HCT116 (cell line): ENCODE results near the gene VIPR1. TPM values are rescaled to one million over a fixed set of nuclear protein-coding genes. Genes with fewer than 3 reads are reported as not detected.

Experiments
- ATAC-seq: fragments of 200-7000 bp; cut with Tn5 transposase; 2 replicates; pipeline ENCODE4 v1.9.1; 2020; ENCODE audit warnings: mild to moderate bottlenecking, moderate library complexity
- BruUV-seq: library from RNA; stranded (reverse); fragments of 400-500 nt; replicated peaks from 2 replicates; lab custom pipeline; 2021; lab: Mats Ljungman, UMichigan
- CTCF ChIA-PET: fragments of 300-600 bp; sonication (Branson Sonifier 250); formaldehyde crosslinking; loops from one replicate; lab custom pipeline; 2021; ENCODE audit warnings: antibody characterized with exemption; lab: Charles Lee
- POLR2A ChIA-PET: fragments of 300-600, 350-600 bp; sonication (Branson Sonifier 250); formaldehyde crosslinking; loops from one replicate; lab custom pipeline; 2021; ENCODE audit warnings: antibody characterized with exemption; lab: Charles Lee
- RAD21 ChIA-PET, 2 experiments: fragments of 300-600 bp; sonication (Branson Sonifier 250); formaldehyde crosslinking; loops; one replicate each; lab custom pipeline; 2023; ENCODE audit warnings: low total read pairs in 2 of 2; ENCODE audit not compliant: uncharacterized antibody in 2 of 2, unreplicated experiment in 2 of 2, low non-redundant PET in 1 of 2; lab: Charles Lee
- DNase-seq: peaks from one replicate; pipeline ENCODE4 v3.0.0-alpha.2; 2010; ENCODE audit warnings: low read depth, low spot score
- H2AFZ ChIP-seq: fragments of 200-600 bp; shearing (Covaris generic), sonication (generic); 2 replicates; pipeline ENCODE4 v1.6.1; 2017; ENCODE audit warnings: low read depth, mixed run types, mixed read lengths, antibody characterized with exemption, low read length; ENCODE audit not compliant: poor library complexity, severe bottlenecking
- H3K27ac ChIP-seq: 2 replicates; pipeline ENCODE4 v1.5.1; 2012; ENCODE audit warnings: low read depth, low read length
- H3K27me3 ChIP-seq: fragments of 200-600 bp; sonication (generic); 2 replicates; pipeline ENCODE4 v1.6.1; 2016; ENCODE audit warnings: mixed run types, low read length, mixed read lengths; ENCODE audit not compliant: insufficient read depth
- H3K36me3 ChIP-seq, 2 experiments: fragments of 200-500 bp in 1 of 2; fragments of 200-600 bp in 1 of 2; sonication (Bioruptor generic) in 1 of 2; sonication (generic) in 1 of 2; 2 replicates each; pipeline versions ENCODE4 v1.5.1 to v1.6.1; 2014 to 2016; ENCODE audit warnings: low read length in 2 of 2, inconsistent platforms in 1 of 2, mixed read lengths in 1 of 2, mixed run types in 1 of 2; ENCODE audit not compliant: insufficient read depth in 2 of 2, control insufficient read depth in 1 of 2
- H3K4me1 ChIP-seq, 2 experiments: fragments of 200-600 bp in 1 of 2; sonication (generic) in 1 of 2; 2 replicates each; pipeline versions ENCODE4 v1.5.1 to v1.6.1; 2012 to 2017; ENCODE audit warnings: low read length in 2 of 2, inconsistent platforms in 1 of 2, mild to moderate bottlenecking in 1 of 2, mixed read lengths in 1 of 2, mixed run types in 1 of 2, moderate library complexity in 1 of 2; ENCODE audit not compliant: insufficient read depth in 2 of 2, control insufficient read depth in 1 of 2
- H3K4me2 ChIP-seq: fragments of 200-600 bp; sonication (generic); 2 replicates; pipeline ENCODE4 v1.6.1; 2017; ENCODE audit warnings: mixed run types, low read length, mixed read lengths
- H3K4me3 ChIP-seq, 2 experiments: fragments of 200-600 bp in 1 of 2; sonication (generic) in 1 of 2; replicated peaks in 1 of 2; 2 replicates each; pipeline ENCODE4 v1.5.1; 2011 to 2016; ENCODE audit warnings: low read length in 2 of 2, control low read depth in 1 of 2, low read depth in 1 of 2, mild to moderate bottlenecking in 1 of 2, mixed read lengths in 1 of 2, mixed run types in 1 of 2
- H3K79me2 ChIP-seq: fragments of 200-600 bp; sonication (generic); 2 replicates; pipeline ENCODE4 v1.6.1; 2017; ENCODE audit warnings: mild to moderate bottlenecking, mixed run types, low read length, moderate library complexity, mixed read lengths; ENCODE audit not compliant: insufficient read depth
- H3K9ac ChIP-seq: fragments of 200-600 bp; sonication (generic); 2 replicates; pipeline ENCODE4 v1.6.1; 2016; ENCODE audit warnings: low read length, mixed read lengths
- H3K9me2 ChIP-seq: fragments of 200-600 bp; sonication (generic), shearing (Covaris generic); 2 replicates; pipeline ENCODE4 v1.6.1; 2017; ENCODE audit warnings: mixed run types, mild to moderate bottlenecking, moderate library complexity; ENCODE audit not compliant: insufficient read depth
- H3K9me3 ChIP-seq, 2 experiments: fragments of 200-500 bp in 1 of 2; fragments of 200-600 bp in 1 of 2; sonication (Bioruptor generic) in 1 of 2; sonication (generic) in 1 of 2; 2 replicates each; pipeline ENCODE4 v1.6.1; 2014 to 2017; ENCODE audit warnings: low read length in 2 of 2, mixed read lengths in 2 of 2, inconsistent platforms in 1 of 2, low read depth in 1 of 2, mild to moderate bottlenecking in 1 of 2, mixed run types in 1 of 2, moderate library complexity in 1 of 2; ENCODE audit not compliant: control insufficient read depth in 1 of 2, insufficient read depth in 1 of 2
- H4K20me1 ChIP-seq: fragments of 200-600 bp; sonication (generic), shearing (Covaris generic); 2 replicates; pipeline ENCODE4 v1.6.1; 2017; ENCODE audit warnings: mixed run types, mild to moderate bottlenecking, moderate library complexity; ENCODE audit not compliant: insufficient read depth
- CBX3 ChIP-seq: IDR thresholded peaks from 2 replicates; pipeline ENCODE4 v1.6.1; 2012; ENCODE audit warnings: low read depth
- CEBPB ChIP-seq: IDR thresholded peaks from 2 replicates; pipeline ENCODE4 v1.6.1; 2012; ENCODE audit warnings: low read depth
- EZH2 ChIP-seq: fragments of 200-600 bp; sonication (generic); IDR thresholded peaks from 2 replicates; pipeline ENCODE4 v1.6.1; 2017; ENCODE audit warnings: antibody characterized with exemption, mixed run types
- EZH2phosphoT487 ChIP-seq: fragments of 200-600 bp; IDR thresholded peaks from 2 replicates; pipeline ENCODE4 v1.6.1; 2018; ENCODE audit warnings: antibody characterized with exemption, borderline replicate concordance
- JUND ChIP-seq: IDR thresholded peaks from 2 replicates; pipeline ENCODE4 v1.6.1; 2012
- POLR2A ChIP-seq: IDR thresholded peaks from 2 replicates; pipeline ENCODE4 v1.7.0; 2011; ENCODE audit warnings: borderline replicate concordance; ENCODE audit not compliant: insufficient read depth, insufficient read length; ENCODE audit errors: extremely low read depth
- POLR2AphosphoS5 ChIP-seq: IDR thresholded peaks from 2 replicates; pipeline ENCODE4 v1.6.1; 2011; ENCODE audit warnings: mild to moderate bottlenecking, low read depth, low read length, moderate library complexity
- RAD21 ChIP-seq: IDR thresholded peaks from 2 replicates; pipeline ENCODE4 v1.6.1; 2012; ENCODE audit warnings: low read depth, mild to moderate bottlenecking
- SRF ChIP-seq: IDR thresholded peaks from 2 replicates; pipeline ENCODE4 v1.6.1; 2012; ENCODE audit warnings: low read depth
- TCF7L2 ChIP-seq: IDR thresholded peaks from 2 replicates; pipeline ENCODE4 v1.7.0; 2011; ENCODE audit warnings: borderline replicate concordance, inconsistent platforms; ENCODE audit not compliant: insufficient read depth, insufficient read length; ENCODE audit errors: extremely low read depth
- intact Hi-C: fragments of 100-400 bp; cut with micrococcal nuclease; formaldehyde crosslinking; loops from 2 replicates; pipeline ENCODE4 v1.10.0; 2022
- total RNA-seq: library from RNA; stranded (reverse); gene quantifications from one replicate; pipeline ENCODE4 v1.2.1, GENCODE V29; 2021; ENCODE audit not compliant: unreplicated experiment
- TF ChIP-seq, protein P1 (sequence below), 3 experiments: fragments of 200-600 bp in 1 of 3; sonication (generic) in 1 of 3; IDR thresholded peaks in 2 of 3; conservative IDR thresholded peaks in 1 of 3; 2 replicates each; pipeline ENCODE4 v1.5.1; 2012 to 2017; ENCODE audit warnings: low read depth in 2 of 3, low read length in 2 of 3, antibody characterized with exemption in 1 of 3, borderline replicate concordance in 1 of 3, control low read depth in 1 of 3, mild to moderate bottlenecking in 1 of 3, mixed read lengths in 1 of 3, mixed run types in 1 of 3, moderate library complexity in 1 of 3; ENCODE audit not compliant: insufficient read depth in 1 of 3
- TF ChIP-seq, protein P2 (sequence below): IDR thresholded peaks from 2 replicates; pipeline ENCODE4 v1.6.1; 2012
- TF ChIP-seq, protein P3 (sequence below): IDR thresholded peaks from 2 replicates; pipeline ENCODE4 v1.6.1; 2011; ENCODE audit warnings: mild to moderate bottlenecking, low read length, moderate library complexity; ENCODE audit not compliant: insufficient replicate concordance; ENCODE audit errors: extremely low read depth

VIPR1 gene
- total RNA-seq, 1 experiment from 2014 or later: 9.6 TPM

DNA sequence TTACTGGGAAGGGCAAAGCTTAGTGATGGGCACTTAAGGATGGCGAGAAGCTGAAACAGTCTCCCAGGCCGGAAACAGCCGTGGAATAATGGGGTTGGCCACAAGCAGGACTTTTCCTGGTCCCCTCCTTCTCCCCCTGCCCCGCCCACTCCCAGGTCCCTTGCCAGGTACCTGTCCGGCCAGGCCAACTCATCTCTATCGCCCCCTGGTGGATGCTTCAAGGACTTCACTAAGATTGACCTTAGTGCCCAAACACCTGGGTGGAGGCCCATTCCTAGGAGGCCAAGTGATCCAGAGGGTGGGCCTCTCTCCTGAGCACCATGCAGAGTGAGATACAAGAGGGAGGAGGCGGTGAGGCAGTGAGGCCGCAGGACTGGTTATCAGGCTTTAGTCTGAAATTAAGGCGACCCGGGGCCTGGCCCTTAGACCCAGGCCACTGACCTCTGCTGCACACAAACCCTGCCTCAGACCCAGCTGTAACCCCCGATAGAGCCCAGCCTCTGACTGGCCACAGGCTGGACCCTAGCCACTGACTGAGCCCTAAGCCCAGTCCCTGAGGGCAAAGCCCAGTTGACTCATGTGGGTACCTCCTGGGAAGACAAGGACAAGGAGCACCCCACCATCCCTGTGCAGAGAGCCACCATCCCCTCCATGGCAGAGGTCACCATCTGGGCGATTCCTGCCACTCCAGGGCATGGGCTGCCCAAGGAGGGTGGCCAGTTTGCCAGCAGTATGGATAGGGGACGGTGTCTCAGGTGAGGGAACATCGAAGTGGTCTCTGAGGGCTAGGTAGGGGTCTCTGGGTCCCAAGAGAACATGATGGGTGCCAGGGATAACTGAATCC, 37.6 kb downstream of the VIPR1 start:
- ATAC-seq: peak; percentile 91
- peaks cover 0 to 9% of the 10 kb centered on the region in 2 experiments; a peak in 1 of 4 replicates for H3K4me1 ChIP-seq
- POLR2A ChIA-PET: no interaction called here
- TF ChIP-seq SRF: no peak
- TF ChIP-seq, protein P1, sequence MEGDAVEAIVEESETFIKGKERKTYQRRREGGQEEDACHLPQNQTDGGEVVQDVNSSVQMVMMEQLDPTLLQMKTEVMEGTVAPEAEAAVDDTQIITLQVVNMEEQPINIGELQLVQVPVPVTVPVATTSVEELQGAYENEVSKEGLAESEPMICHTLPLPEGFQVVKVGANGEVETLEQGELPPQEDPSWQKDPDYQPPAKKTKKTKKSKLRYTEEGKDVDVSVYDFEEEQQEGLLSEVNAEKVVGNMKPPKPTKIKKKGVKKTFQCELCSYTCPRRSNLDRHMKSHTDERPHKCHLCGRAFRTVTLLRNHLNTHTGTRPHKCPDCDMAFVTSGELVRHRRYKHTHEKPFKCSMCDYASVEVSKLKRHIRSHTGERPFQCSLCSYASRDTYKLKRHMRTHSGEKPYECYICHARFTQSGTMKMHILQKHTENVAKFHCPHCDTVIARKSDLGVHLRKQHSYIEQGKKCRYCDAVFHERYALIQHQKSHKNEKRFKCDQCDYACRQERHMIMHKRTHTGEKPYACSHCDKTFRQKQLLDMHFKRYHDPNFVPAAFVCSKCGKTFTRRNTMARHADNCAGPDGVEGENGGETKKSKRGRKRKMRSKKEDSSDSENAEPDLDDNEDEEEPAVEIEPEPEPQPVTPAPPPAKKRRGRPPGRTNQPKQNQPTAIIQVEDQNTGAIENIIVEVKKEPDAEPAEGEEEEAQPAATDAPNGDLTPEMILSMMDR (IDR thresholded peaks at IDR 0.05 in 2 of 3, conservative IDR thresholded peaks at IDR 0.05 in 1 of 3; ENCODE audit: borderline replicate concordance in 1 of 3, insufficient read depth in 1 of 3, low read depth in 2 of 3, low read length in 2 of 3): peak; percentile 68 to 92 (median 81); a peak in 5 of 6 replicates
- TF ChIP-seq RAD21: peak; percentile 69
- TF ChIP-seq, all 23 proteins: peak for 2
- Histone ChIP-seq H3K9me2 (no peaks in the 10 kb centered on the region), H3K9me3 (no peaks in the 10 kb centered on the region), H3K27ac (no peak overlapping the region), H4K20me1 (no peaks in the 10 kb centered on the region), H3K79me2 (no peaks in the 10 kb centered on the region), H3K9ac (no peak overlapping the region), H3K27me3 (no peaks in the 10 kb centered on the region), H2AFZ (no peak overlapping the region), H3K4me3 (no peak overlapping the region), H3K4me2 (peak overlapping the region; percentile 15; the same call in 1 of the 2 replicates), H3K36me3 (no peaks in the 10 kb centered on the region)
- RAD21 ChIA-PET: no interaction called here
- BruUV-seq: no TSS peak
- peak; percentile 55 for DNase-seq
- intact Hi-C loops: loop anchor here (1.0 to 10.0 kb wide), 4 partner anchors 285 to 648 kb away; no protein-coding TSS in a partner anchor
- CTCF ChIA-PET: interaction anchor here (0.9 to 3.4 kb wide), 3 partner anchors 38 to 310 kb away, joined by 3 to 10 read pairs (median 3); partner anchors contain the start of gene VIPR1

DNA sequence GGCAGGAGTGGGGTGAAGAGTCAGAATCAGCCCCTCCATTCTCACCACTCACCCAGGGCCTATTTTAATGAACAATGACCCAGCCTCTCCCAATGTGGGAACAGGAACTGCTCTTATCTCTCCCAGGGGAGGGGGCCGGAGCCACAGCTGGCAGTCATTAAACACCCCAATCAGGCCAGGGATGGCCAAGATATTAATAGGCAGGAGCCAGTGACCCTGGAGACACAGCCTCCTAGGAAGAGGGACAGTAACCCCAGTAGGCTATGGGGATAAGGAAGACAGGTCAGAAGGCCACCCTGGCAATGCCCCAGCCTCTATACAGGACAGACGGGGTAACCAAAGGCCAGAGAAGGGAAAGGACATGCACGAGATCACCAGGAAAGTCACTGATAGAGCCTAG, 38.6 kb downstream of the VIPR1 start:
- Histone ChIP-seq H3K9ac (no peak overlapping the region), H3K4me1 (peaks cover 0 to 9% of the 10 kb centered on the region in 2 experiments; a peak in 1 of 4 replicates), H3K9me3 (no peaks in the 10 kb centered on the region), H3K36me3 (no peaks in the 10 kb centered on the region), H4K20me1 (no peaks in the 10 kb centered on the region), H3K4me3 (no peak overlapping the region), H3K27ac (no peak overlapping the region), H3K79me2 (no peaks in the 10 kb centered on the region), H3K27me3 (no peaks in the 10 kb centered on the region), H2AFZ (no peak overlapping the region), H3K9me2 (no peaks in the 10 kb centered on the region), H3K4me2 (no peak overlapping the region)
- CTCF ChIA-PET: interaction anchor here (0.7 to 3.4 kb wide), 3 partner anchors 98 to 311 kb away, joined by 3 to 10 read pairs (median 3); no protein-coding TSS in a partner anchor
- RAD21 ChIA-PET: no interaction called here
- DNase-seq (no peak), ATAC-seq (no peak)
- POLR2A ChIA-PET: no interaction called here
- intact Hi-C loops: loop anchor here (10.0 kb wide), 1 partner anchor 284 kb away; no protein-coding TSS in a partner anchor
- BruUV-seq: no TSS peak
- TF ChIP-seq RAD21 (no peak), JUND (no peak), CEBPB (no peak), POLR2A (no peak), EZH2phosphoT487 (no peak), POLR2AphosphoS5 (no peak), SRF (no peak), TCF7L2 (no peak), CBX3 (no peak), EZH2 (no peak)
- TF ChIP-seq, protein P2, sequence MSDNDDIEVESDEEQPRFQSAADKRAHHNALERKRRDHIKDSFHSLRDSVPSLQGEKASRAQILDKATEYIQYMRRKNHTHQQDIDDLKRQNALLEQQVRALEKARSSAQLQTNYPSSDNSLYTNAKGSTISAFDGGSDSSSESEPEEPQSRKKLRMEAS: no peak
- TF ChIP-seq, protein P3, sequence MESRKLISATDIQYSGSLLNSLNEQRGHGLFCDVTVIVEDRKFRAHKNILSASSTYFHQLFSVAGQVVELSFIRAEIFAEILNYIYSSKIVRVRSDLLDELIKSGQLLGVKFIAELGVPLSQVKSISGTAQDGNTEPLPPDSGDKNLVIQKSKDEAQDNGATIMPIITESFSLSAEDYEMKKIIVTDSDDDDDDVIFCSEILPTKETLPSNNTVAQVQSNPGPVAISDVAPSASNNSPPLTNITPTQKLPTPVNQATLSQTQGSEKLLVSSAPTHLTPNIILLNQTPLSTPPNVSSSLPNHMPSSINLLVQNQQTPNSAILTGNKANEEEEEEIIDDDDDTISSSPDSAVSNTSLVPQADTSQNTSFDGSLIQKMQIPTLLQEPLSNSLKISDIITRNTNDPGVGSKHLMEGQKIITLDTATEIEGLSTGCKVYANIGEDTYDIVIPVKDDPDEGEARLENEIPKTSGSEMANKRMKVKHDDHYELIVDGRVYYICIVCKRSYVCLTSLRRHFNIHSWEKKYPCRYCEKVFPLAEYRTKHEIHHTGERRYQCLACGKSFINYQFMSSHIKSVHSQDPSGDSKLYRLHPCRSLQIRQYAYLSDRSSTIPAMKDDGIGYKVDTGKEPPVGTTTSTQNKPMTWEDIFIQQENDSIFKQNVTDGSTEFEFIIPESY: no peak
